OCI-LY3 (cell line): ENCODE measurements around the gene ADGRV1.

Source experiments
- H2AFZ ChIP-seq: fragments of 200-600, 300-600 bp; shearing (Covaris generic); 2 replicates; pipeline ENCODE4 v1.6.0; 2014; ENCODE audit warnings: antibody characterized with exemption, low read depth, low read length
- H3K27ac ChIP-seq: fragments of 200-600, 300-600 bp; sonication (generic); 2 replicates; pipeline ENCODE4 v1.5.1; 2014; ENCODE audit warnings: mild to moderate bottlenecking, low read length, moderate library complexity, mixed read lengths
- H3K27me3 ChIP-seq: fragments of 200-600, 300-600 bp; sonication (generic); 2 replicates; pipeline ENCODE4 v1.6.1; 2014; ENCODE audit warnings: low read depth, low read length, mixed read lengths
- H3K36me3 ChIP-seq: fragments of 200-600, 300-600 bp; sonication (generic); replicated peaks from 2 replicates; pipeline ENCODE3; 2014; ENCODE audit warnings: low read depth, low read length, mixed read lengths
- H3K4me1 ChIP-seq: fragments of 300-600, 200-600 bp; sonication (generic); 2 replicates; pipeline ENCODE4 v1.6.1; 2014; ENCODE audit warnings: low read length, mixed read lengths
- H3K4me2 ChIP-seq: fragments of 200-600, 300-600 bp; sonication (generic); 2 replicates; pipeline ENCODE4 v1.6.1; 2014; ENCODE audit warnings: low read length, mixed read lengths
- H3K4me3 ChIP-seq: fragments of 300-600, 200-600 bp; sonication (generic); 2 replicates; pipeline ENCODE4 v1.5.1; 2014; ENCODE audit warnings: antibody characterized with exemption, mild to moderate bottlenecking, low read length, moderate library complexity
- H3K79me2 ChIP-seq: fragments of 300-600, 200-600 bp; shearing (Covaris generic); 2 replicates; pipeline ENCODE4 v1.6.1; 2014; ENCODE audit warnings: mild to moderate bottlenecking, low read length, mixed read lengths
- H3K9ac ChIP-seq: fragments of 300-600, 200-600 bp; shearing (Covaris generic); 2 replicates; pipeline ENCODE4 v1.6.0; 2014; ENCODE audit warnings: mild to moderate bottlenecking, low read length, moderate library complexity
- H3K9me3 ChIP-seq: fragments of 200-600, 300-600 bp; shearing (Covaris generic); 2 replicates; pipeline ENCODE4 v1.6.1; 2014; ENCODE audit warnings: low read length, mixed read lengths; ENCODE audit not compliant: insufficient read depth
- H4K20me1 ChIP-seq: fragments of 200-600, 300-600 bp; sonication (generic); 2 replicates; pipeline ENCODE4 v1.6.1; 2016; ENCODE audit warnings: low read length, mixed read lengths; ENCODE audit not compliant: insufficient read depth
- EZH2phosphoT487 ChIP-seq: fragments of 200-600 bp; shearing (Covaris generic); IDR thresholded peaks from 2 replicates; pipeline ENCODE4 v1.6.1; 2018; ENCODE audit warnings: antibody characterized with exemption, mixed run types, low read depth
- TF ChIP-seq, protein P1 (sequence below): fragments of 200-600, 300-600 bp; sonication (generic); IDR thresholded peaks from 2 replicates; pipeline ENCODE4 v1.5.1; 2014; ENCODE audit warnings: antibody characterized with exemption, low read length, low read depth

The ADGRV1 gene

DNA sequence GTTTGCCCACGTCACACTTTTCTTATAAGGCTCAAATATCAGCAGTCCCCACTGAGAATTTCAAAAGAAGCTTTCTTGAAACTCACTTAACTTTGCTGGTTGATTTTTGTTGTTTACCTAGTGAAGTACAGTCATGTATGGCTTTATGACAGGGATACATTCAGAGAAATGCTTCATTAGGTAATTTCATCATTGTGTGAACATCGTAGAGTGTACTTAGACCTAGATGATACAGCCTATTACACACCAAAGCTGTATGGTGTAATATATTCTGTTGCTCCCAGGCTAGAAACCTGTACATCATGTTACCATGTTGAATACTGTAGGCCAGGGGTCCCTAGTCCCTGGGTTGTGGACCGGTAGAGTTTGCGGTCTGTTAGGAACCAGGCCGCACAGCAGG is 647.5 kb downstream of the ADGRV1 start:
- TF ChIP-seq, protein P1, sequence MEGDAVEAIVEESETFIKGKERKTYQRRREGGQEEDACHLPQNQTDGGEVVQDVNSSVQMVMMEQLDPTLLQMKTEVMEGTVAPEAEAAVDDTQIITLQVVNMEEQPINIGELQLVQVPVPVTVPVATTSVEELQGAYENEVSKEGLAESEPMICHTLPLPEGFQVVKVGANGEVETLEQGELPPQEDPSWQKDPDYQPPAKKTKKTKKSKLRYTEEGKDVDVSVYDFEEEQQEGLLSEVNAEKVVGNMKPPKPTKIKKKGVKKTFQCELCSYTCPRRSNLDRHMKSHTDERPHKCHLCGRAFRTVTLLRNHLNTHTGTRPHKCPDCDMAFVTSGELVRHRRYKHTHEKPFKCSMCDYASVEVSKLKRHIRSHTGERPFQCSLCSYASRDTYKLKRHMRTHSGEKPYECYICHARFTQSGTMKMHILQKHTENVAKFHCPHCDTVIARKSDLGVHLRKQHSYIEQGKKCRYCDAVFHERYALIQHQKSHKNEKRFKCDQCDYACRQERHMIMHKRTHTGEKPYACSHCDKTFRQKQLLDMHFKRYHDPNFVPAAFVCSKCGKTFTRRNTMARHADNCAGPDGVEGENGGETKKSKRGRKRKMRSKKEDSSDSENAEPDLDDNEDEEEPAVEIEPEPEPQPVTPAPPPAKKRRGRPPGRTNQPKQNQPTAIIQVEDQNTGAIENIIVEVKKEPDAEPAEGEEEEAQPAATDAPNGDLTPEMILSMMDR: no peak
- no peak for TF ChIP-seq EZH2phosphoT487
- no peak overlapping the region for H3K27ac ChIP-seq
- H2AFZ ChIP-seq: no peak overlapping the region
- H3K4me1 ChIP-seq: no peaks in the 10 kb centered on the region
- H3K79me2 ChIP-seq: no peaks in the 10 kb centered on the region
- no peak overlapping the region for H3K4me2 ChIP-seq
- no peak overlapping the region for H3K4me3 ChIP-seq
- H3K9ac ChIP-seq: no peak overlapping the region
- no peaks in the 10 kb centered on the region for H4K20me1 ChIP-seq
- no peaks in the 10 kb centered on the region for H3K9me3 ChIP-seq
- H3K36me3 ChIP-seq: no peaks in the 10 kb centered on the region
- no peaks in the 10 kb centered on the region for H3K27me3 ChIP-seq

DNA sequence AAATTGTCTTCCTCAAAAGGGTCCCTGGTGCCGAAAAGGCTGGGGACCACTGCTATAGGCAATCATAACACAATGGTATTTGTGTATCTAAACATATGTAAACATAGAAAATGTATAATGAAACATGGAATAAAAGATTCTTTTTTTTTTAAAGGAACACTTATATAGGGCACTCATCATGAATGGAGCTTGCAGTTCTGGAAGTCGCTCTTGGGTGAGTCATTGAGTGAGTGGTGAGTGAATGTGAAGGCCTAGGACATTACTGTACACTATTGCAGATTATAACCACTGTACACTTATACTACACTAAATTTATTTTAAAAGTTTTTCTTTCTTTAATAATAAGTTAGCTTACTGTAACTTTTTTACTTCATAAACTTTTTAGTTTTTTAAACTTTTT is 648.1 kb downstream of the ADGRV1 start:
- Histone ChIP-seq H4K20me1 (no peaks in the 10 kb centered on the region), H3K4me3 (no peak overlapping the region), H3K79me2 (no peaks in the 10 kb centered on the region), H3K9me3 (no peaks in the 10 kb centered on the region), H2AFZ (no peak overlapping the region), H3K36me3 (no peaks in the 10 kb centered on the region), H3K27ac (no peak overlapping the region), H3K9ac (no peak overlapping the region), H3K4me2 (no peak overlapping the region), H3K27me3 (no peaks in the 10 kb centered on the region), H3K4me1 (no peaks in the 10 kb centered on the region)
- no peak for TF ChIP-seq EZH2phosphoT487
- TF ChIP-seq, protein P1: no peak

DNA sequence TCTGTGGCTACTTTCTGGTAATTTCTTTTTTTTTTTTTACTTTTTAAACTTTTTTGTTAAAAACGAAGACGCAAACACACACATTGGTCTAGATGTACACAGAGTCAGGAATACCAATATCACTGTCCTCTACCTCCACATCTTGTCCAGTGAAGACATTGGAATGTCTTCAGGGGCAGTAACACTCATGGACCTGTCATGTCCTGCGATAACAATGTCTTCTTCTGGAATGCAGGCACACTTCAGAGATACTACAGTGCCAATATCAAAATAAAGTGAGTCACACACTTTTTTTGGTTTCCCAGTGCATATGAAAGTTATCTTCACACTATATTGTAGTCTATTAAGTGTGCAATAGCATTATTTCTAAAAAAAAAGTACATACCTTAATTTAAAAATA is 648.7 kb downstream of the ADGRV1 start:
- Histone ChIP-seq H3K4me2 (no peak overlapping the region), H3K4me3 (no peak overlapping the region), H3K79me2 (no peaks in the 10 kb centered on the region), H3K9ac (no peak overlapping the region), H3K27ac (no peak overlapping the region), H3K27me3 (no peaks in the 10 kb centered on the region), H4K20me1 (no peaks in the 10 kb centered on the region), H2AFZ (no peak overlapping the region), H3K9me3 (no peaks in the 10 kb centered on the region), H3K36me3 (no peaks in the 10 kb centered on the region), H3K4me1 (no peaks in the 10 kb centered on the region)
- TF ChIP-seq, protein P1: no peak
- no peak for TF ChIP-seq EZH2phosphoT487

DNA sequence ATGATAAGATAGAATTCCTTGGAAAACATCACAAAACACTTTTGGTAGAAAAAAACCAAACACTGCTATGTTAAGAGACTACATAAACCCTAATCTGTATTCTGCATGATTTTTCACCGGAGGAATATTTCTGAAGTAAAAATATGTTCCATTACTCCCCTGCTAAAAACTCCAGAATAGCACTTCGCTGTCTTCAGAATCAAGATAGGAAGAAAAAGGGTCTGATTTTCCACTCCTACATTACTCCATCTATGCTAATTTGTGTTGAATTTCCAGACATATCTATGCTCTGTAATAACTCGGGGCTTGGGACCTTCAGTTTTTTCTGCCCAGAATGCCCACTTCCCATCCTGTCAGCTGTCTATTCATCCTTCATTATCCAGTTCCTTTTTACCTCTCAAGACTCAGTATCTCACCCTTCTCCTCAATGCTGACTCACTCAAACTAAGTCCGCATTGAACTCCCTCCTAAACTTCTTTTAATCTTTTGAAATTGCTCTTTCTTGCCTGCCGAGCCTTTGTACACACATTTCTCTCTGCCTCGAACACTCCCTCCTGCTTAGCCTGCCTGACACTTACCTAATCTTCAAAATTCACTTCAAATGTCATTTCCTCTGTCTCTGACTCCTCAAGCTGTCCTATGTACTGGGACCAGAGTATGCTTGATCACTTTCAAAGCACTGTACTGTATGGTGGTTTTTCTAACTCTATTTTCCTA is 653.6 kb downstream of the ADGRV1 start:
- Histone ChIP-seq H3K4me1 (no peaks in the 10 kb centered on the region), H3K4me3 (no peak overlapping the region), H3K9ac (no peak overlapping the region), H3K27ac (no peak overlapping the region), H2AFZ (no peak overlapping the region; the same call in 1 of the 2 replicates), H3K4me2 (no peak overlapping the region), H4K20me1 (no peaks in the 10 kb centered on the region), H3K36me3 (no peaks in the 10 kb centered on the region), H3K9me3 (no peaks in the 10 kb centered on the region), H3K79me2 (no peaks in the 10 kb centered on the region), H3K27me3 (no peaks in the 10 kb centered on the region)
- TF ChIP-seq, protein P1: no peak
- TF ChIP-seq EZH2phosphoT487: no peak
